ENCODE results near the gene FBLN2. TPM values are rescaled to one million over a fixed set of nuclear protein-coding genes. Genes with fewer than 3 reads are reported as not detected.

FBLN2 gene
- polyA plus RNA-seq, 1 experiment: 15.5 TPM

GRCh38 chr3:13582366-13583250, 33.7 kb downstream of the FBLN2 start:
- Histone ChIP-seq H3K4me3 (ENCODE audit: low read depth, low read length) (no peak overlapping the region), H3K27me3 (ENCODE audit: control insufficient read depth, insufficient read depth, low read length) (no peaks in the 10 kb centered on the region), H3K9me3 (ENCODE audit: control insufficient read depth, insufficient read depth, low read length) (no peaks in the 10 kb centered on the region; the same call in 1 of the 2 replicates), H3K27ac (ENCODE audit: low read depth, low read length) (no peak overlapping the region)
- DNase-seq (ENCODE audit: low read depth, low spot score): no peak
- POLR2A ChIA-PET: no interaction called here
- CTCF ChIA-PET: no interaction called here
- TF ChIP-seq CTCF (IDR thresholded peaks at IDR 0.05; ENCODE audit: low read depth, low read length): no peak

- Histone ChIP-seq H3K9me3 (ENCODE audit: control insufficient read depth, insufficient read depth, low read length) (no peaks in the 10 kb centered on the region), H3K27me3 (ENCODE audit: control insufficient read depth, insufficient read depth, low read length) (no peaks in the 10 kb centered on the region), H3K27ac (ENCODE audit: low read depth, low read length) (no peak overlapping the region), H3K4me3 (ENCODE audit: low read depth, low read length) (no peak overlapping the region)
- no peak for TF ChIP-seq CTCF (IDR thresholded peaks at IDR 0.05; ENCODE audit: low read depth, low read length)
- DNase-seq (ENCODE audit: low read depth, low spot score): no peak
- ChIA-PET POLR2A (no interaction called here), CTCF (interaction anchor here (0.6 kb wide), 1 partner anchor 10 kb away, joined by 5 read pairs; no protein-coding TSS in a partner anchor)
Measured at GRCh38 chr3:13583251-13584180, 34.6 kb downstream of the FBLN2 start.

- no peak overlapping the region for H3K27ac ChIP-seq (ENCODE audit: low read depth, low read length)
- DNase-seq (ENCODE audit: low read depth, low spot score): no peak
- H3K4me3 ChIP-seq (ENCODE audit: low read depth, low read length): no peak overlapping the region
- H3K27me3 ChIP-seq (ENCODE audit: control insufficient read depth, insufficient read depth, low read length): no peaks in the 10 kb centered on the region
- TF ChIP-seq CTCF (IDR thresholded peaks at IDR 0.05; ENCODE audit: low read depth, low read length): no peak
- no peaks in the 10 kb centered on the region for H3K9me3 ChIP-seq (ENCODE audit: control insufficient read depth, insufficient read depth, low read length)
- CTCF ChIA-PET: interaction anchor here (0.8 kb wide), 1 partner anchor 66 kb away, joined by 3 read pairs; no protein-coding TSS in a partner anchor
- POLR2A ChIA-PET: no interaction called here
Measured at GRCh38 chr3:13584427-13584891, 35.5 kb downstream of the FBLN2 start.

GRCh38 chr3:13584901-13585300, 36.0 kb downstream of the FBLN2 start:
- ChIA-PET CTCF (interaction anchor here (0.8 kb wide), 1 partner anchor 66 kb away, joined by 3 read pairs; no protein-coding TSS in a partner anchor), POLR2A (no interaction called here)
- DNase-seq (ENCODE audit: low read depth, low spot score): no peak
- H3K4me3 ChIP-seq (ENCODE audit: low read depth, low read length): no peak overlapping the region
- H3K9me3 ChIP-seq (ENCODE audit: control insufficient read depth, insufficient read depth, low read length): no peaks in the 10 kb centered on the region
- TF ChIP-seq CTCF (IDR thresholded peaks at IDR 0.05; ENCODE audit: low read depth, low read length): no peak
- H3K27ac ChIP-seq (ENCODE audit: low read depth, low read length): no peak overlapping the region
- no peaks in the 10 kb centered on the region for H3K27me3 ChIP-seq (ENCODE audit: control insufficient read depth, insufficient read depth, low read length)

All from AG04450 (cell line).